Measurements from ENCODE around the gene LRRC23.

LRRC23 gene

DNA sequence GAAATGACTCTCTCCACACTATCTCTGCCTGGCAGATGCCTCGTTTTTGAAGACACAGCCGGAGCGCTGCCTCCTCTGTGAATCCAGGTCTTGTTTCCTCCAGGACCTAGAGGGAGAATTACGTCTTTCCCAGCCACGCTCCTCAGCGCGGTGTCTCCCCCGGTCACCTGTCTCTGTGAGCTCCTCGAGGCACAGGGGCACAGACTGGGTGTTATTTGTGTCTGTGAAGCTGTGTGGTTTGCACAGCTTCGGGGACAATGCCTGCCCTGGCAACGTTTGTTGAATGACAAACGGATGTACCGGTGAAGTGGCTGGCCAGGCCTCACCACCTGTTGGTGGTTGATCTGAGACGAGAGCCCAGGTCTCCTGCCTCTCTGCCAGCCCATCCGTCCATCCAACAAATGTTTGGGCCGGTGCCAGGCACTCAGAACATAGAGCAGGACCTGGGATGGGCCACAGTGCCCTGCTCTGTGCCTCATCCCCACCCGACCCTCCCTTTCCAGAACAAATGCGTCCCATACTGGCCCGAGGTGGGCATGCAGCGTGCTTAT is 52.6 kb downstream of the LRRC23 start:
- no peak for DNase-seq (ENCODE audit: low spot score)

DNA sequence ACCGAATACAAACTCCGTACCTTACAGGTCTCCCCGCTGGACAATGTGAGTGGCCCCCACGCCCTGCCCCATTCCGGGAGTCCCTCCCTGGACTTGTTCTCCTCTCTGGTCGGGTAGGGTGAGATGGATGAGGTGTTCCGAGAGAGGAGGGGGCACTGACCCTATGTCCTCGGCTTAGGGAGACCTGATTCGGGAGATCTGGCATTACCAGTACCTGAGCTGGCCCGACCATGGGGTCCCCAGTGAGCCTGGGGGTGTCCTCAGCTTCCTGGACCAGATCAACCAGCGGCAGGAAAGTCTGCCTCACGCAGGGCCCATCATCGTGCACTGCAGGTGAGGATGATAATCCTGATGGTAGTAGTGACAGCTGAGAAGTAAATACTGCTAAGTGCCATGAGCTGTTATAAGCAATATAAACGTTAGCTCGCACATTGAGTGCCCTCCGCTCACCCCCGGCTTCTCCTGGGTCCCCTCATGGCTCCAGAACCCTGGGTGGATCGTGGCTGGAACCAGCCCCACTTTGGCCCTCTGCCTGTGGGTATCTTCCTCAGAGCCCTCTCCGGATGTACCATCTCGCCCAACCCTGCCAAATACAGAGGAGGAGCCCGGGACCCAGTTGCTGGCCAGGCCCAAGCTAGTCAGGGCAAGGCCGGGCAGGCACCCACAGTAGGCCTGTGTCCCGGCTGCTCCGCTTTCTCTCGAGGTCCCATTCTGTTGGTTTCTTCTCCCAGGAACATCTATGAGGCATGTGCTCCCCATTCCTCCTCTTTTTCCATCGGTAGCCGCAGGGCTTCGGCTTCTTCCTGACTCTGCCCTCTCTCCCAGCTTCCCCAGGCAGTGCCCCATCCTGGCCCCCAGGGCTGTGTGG is 53.4 kb downstream of the LRRC23 start:
- DNase-seq (ENCODE audit: low spot score), result no peak

- no peak for DNase-seq (ENCODE audit: low spot score)
These were observed 54.0 kb downstream of the LRRC23 start for GRCh38 chr12:6958609-6959057.

DNA sequence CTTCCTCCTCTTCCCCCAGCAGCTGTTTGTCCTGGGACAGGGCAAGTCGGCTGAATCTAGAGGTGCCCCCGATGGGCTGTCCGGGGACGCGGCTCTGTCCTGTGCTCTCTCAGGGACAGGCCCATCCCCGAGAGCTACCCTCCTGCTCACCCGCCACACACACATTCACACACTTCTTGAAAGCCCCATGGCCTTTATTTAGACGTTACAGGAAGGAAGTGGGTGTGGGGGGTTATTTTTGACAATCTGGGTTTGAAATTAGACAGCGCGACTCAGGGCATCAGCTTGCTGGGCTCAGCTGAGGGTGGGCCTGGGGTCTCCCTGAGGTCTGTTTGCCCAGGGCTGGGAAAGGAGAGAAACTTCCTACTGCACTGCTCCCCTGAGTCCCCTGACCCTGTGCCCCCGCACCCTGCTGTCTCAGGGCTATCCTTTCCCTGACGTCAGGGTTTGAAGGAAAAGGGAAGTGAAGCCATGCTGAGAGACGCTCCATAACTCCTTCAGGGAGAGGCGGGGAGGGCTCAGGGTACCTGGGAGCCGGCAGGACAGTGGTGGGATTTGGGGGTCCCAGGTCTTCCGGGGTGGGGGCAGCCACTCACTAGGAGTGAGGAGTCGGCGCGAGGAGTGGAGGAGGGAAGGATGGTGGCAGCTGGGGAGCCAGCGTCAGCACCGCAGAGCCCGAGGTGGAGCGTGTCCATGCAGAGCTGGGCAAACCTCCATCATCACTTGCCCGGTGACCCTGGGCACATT is 54.6 kb downstream of the LRRC23 start:
- DNase-seq (ENCODE audit: low spot score), result peak; percentile 48

DNA sequence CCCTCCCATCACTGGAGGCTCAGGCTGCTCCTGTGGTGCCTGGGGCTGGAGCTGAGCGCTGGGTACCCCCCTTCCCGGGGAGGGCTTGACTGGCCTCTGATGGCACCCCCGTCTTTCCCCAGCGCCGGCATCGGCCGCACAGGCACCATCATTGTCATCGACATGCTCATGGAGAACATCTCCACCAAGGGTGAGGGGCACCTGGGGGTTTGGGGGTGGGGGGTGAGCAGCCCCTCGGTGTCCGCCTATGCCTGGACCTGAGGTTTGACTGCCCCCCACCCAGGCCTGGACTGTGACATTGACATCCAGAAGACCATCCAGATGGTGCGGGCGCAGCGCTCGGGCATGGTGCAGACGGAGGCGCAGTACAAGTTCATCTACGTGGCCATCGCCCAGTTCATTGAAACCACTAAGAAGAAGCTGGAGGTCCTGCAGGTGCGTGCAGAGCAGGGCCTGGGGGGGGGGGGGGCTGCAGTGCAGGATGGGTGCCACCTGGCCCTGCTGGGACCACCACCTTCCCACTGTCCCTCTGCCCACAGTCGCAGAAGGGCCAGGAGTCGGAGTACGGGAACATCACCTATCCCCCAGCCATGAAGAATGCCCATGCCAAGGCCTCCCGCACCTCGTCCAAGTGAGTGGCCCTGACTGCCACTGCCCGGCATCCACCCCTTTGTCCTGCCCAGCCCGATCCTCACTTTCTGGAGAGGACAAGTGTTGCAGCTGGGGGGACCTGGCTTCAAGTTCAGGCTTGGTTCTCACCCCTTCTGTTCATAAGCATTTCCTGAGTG is 55.4 kb downstream of the LRRC23 start:
- DNase-seq (ENCODE audit: low spot score), result no peak

GRCh38 chr12:6960593-6961277 is 56.1 kb downstream of the LRRC23 start:
- peak; percentile 58 for DNase-seq (ENCODE audit: low spot score)

- DNase-seq (ENCODE audit: low spot score), result no peak
These were observed 56.7 kb downstream of the LRRC23 start for GRCh38 chr12:6961278-6961694.

DNA sequence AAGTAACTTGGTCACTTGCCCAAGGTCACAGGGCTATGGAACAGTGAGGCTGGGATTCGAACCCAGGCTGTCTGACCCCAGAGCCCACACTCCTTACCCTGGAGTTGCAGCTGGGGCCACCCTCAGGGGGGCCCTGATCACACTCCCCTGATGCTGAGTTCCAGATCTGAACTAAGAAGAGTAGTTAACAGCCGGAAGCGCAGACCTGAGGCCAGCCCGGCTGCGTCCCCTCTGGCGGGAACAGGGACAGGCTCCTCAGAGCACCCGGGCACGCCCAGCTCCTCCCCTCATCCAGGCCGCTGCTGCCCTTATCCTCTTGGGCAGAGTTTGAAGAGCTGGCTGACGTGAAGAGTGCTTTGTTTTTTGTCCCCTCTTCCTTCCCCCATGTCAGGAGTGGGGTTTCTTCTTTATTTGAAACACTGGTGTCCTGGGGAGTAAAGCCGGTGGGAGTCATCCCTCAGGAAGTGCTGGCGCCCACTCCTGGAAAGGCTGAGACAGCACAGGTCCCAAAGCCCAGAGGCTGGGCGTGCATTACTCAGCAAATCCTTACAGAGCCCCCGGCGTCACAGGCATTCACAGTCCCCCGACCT is 57.2 kb downstream of the LRRC23 start:
- DNase-seq (ENCODE audit: low spot score), result peak; percentile 91

DNA sequence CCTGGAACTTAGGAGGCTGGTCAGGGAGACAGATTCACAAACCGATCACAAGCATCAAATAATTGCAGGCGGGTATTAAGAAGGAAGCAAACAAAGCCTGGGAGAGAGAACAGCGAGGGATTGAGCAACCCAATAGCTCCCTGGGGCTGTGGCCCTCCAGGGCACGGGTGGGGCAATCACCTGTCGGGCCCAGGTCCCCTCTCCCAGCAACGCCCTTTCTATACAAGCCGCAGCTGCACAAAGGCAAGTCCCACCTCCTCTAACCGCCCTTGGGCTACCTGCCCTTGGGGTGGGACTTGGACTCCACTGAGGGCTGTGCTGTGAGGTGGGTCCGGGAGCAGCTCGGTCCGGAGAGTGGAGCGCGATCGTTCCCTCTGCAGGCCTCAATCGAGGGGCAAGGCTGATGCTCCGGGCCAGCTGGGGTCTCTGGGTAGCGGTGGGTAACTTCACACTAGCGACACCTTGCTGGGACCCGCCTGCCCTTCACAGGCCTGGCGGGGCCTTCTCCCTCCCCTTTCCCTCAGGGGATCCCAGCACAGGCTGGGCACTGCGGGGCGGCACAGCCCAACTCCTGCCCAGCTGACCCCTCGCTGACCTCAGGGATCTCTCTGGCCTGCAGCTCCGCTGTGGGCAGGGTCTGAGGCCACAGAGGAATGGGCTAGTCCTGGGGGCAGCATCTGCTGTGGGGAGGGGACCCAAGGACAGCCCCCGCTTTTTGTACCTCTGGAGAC is 57.8 kb downstream of the LRRC23 start:
- no peak for DNase-seq (ENCODE audit: low spot score)

- peak; percentile 67 for DNase-seq (ENCODE audit: low spot score)
These were observed 58.6 kb downstream of the LRRC23 start for GRCh38 chr12:6963016-6963731.

All from ecto neural progenitor cell (in vitro differentiated cells).